CD4-positive, alpha-beta T cell treated with Interleukin-4 for 4 hours (primary cell): ENCODE results near the gene REPS1.
"Not testable (repeated sequence)": the region's sequence is repeated elsewhere in the genome, so short reads cannot be mapped to it uniquely, and the experiment has no call there.

ENCODE experiments used
- DNase-seq: peaks from one replicate; pipeline ENCODE4 v3.0.0-alpha.2; 2020

REPS1 gene

DNA sequence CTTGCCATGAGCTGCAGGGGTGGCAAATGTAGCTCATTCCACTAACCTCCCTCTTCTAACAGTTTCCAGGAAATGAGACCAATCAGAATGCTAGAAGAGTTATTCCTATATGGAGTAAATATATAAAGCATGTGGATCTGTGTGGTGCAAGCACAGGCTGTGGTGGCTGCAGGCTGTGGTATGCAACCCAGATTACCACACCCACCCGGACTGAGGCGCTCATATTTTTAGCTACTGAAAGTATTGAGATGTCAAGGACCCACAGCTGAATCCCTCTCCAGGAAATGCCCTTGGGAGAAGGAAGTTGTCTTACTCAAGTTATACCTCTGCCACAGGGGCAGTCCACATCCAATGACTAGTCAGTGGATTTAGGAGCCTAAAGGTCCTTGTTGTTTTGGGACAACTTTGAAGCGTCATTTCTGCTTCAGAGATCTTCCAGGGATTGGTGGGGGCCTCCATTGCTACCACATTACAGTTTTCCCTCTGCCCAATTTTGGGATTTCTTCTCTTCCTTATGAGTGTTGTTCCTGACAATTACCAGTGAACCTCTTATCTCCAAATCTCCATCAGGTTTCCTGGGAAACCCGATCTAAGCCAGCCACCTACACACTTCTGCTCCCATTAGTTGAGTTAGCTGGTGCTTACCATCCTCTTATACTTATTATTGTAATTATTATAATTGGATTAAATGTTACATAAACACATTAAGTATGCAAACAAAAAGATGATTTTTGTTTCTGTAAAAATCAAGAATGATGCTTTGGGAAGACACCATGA is 12.1 kb upstream of the REPS1 start:
- DNase-seq = no peak

DNA sequence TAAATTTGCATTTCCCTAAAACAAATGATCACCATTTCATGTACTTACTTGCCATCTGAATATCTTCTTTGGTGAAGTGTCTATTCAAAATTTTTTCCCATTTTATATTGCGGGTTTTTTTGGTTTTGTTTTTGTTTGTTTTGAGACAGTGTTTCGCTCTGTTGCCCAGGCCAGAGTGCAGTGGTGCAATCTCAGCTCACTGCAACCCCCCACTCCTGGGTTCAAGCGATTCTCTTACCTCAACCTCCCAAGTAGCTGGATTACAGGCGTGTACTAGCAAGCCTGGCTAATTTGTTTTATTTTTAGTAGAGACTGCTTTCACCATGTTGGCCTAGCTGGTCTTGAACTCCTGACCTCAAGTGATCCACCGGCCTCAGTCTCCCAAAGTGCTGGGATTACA is 9.1 kb upstream of the REPS1 start:
- no peak for DNase-seq

DNA sequence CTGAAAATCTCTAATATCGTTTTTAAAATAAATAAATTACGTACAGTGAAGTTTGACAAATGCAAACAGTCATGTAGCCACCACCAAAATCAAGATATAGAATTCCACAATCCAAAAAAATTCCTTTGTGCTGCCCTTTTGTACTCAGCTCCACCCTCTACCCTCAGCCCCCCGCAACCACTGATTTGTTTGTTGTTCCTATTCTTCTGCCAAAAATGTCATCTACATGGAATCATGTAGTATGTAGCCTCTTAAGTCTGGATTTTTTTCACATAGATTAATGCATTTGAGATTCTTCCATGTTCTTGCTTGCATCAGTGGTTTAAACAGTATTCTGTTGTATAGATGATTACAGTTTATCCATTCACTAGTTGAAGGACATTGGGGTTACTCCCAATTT is 8.5 kb upstream of the REPS1 start:
- DNase-seq = no peak

DNA sequence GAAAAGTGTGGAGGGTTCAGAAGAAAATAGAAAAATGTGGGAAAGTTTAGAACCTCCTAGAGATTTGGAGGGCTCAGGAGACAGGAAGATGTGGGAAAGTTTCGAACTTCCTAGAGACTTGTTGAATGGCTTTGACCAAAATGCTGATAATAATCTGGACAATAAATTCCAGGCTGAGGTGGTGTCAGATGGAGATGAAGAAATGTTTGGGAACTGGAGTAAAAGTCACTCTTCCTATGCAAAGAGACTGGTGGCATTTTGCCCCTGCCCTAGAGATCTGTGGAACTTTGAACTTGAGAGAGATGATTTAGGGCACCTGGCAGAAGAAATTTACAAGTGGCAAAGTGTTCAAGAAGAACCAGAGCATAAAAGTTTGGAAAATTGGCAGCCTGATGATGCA is 5.4 kb upstream of the REPS1 start:
- DNase-seq = not testable (repeated sequence)

DNA sequence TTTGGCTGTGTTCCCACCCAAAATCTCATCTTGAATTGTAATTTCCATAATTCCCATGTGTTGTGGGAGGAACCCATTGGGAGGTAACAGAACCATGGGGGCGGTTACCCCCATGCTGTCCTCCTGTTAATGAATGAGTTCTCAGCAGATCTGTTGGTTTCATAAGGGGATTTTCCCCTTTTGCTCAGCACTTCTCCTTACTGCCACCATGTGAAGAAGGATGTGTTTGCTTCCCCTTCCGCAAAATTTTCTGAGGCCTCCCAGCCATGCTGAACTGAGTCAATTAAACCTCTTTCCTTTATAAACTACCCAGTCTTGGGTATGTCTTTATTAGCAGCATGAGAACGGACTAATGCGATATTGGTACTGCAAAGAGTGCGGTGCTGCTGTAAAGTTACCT is 4.9 kb upstream of the REPS1 start:
- DNase-seq = not testable (repeated sequence)

DNA sequence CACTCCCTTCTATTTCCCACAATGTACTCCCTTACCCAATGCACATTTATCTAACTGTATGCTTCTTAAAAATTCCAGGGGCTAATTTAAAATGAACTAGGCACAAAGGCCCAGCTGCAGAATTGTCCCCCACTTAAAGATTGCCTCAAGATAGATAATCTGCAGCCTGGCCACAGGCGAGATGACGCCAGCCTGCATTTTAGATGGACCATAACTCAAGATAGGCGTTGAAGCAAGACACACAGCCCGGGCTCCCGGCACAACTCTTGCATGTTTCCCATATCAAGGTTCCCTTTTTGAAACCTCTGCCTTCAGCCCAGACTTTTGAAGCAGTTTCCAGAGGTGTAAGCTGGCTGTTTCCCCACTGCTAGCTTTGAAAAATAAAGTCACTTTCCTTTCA is 3.2 kb upstream of the REPS1 start:
- DNase-seq = no peak

DNA sequence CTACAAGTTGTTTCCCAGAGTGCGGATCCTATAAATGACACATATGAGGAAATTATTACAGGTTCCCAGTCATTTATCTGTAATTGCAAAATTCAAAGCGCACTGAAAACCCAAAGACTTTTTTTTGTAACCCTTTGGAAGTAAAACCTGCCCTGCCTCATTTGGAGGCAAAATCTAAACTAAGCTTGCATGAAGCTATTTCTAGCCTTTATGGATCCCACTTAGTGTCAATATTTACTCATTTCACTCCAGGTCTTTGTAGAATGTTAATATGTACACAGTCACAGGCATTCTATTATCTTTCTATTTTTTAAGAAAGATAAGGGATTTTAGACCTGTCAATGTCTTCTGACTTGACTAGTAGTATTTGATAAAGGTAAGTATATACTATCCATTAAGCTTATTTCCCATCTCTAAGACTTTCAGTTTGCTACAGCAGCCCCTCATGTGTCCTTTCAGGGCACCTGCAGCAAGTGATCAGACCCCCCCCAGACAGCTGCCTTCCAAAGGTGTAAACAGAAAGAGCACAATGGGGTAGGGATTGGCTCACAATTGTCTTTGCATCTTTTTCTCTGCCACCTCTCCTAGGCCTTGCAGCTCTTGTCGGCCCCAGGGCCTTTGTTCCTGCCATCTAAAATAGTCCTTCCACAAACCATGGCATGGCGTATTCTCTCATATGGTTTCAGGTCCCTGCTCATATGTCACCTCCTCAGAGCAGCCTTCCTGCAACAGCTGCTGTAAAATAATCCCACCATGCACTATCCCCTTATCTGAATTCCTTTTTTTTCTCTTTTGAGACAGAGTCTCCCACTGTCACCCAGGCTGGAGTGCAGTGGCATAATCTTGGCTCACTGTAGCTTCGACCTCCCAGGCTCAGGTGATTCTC is 1.3 kb upstream of the REPS1 start:
- DNase-seq = no peak

DNA sequence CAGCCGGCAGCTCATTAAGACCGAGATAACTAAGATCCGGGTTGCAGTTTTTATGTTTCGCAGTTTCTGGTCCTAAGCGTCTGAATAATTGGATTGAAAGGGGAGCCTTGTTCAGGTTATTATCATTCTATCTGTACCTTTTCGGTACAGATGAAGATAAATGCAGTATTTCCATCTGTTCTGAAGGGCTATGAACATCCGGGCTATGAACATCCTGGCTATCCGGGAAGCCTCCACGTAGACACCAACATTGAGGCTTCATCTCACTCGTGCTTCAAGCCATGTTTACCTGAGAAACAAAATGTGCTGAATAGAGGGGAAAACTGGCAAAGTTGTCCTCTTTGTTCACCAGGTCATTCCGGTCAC is 399 bp upstream of the REPS1 start:
- DNase-seq = no peak

DNA sequence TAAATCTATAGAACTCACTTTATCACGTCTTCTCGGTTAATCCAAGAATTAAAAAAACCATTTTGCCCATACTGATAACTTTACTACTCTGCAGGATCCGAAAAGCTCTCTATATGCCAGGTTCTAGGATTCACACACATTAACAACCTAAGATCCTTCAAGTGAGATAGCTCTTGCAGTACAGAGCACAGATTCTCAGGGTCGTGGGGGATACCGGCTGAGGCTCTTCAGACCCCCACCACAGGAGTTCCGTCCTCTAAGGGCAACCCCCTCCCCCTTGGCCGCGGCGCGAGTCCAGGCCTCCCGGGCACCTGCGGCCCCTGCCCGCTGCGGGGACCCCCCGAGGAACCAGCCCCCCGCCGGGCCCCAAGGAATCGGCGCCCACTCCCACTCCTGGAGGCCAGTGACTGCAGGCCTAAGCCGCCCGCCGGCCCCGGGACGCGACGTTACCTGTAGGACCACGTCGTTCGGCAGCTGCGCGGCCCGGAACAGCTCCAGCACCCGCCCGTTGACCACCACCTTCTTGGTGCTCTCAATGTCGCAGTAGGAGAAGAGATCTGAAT is 892 bp downstream of the REPS1 start:
- DNase-seq = no peak

DNA sequence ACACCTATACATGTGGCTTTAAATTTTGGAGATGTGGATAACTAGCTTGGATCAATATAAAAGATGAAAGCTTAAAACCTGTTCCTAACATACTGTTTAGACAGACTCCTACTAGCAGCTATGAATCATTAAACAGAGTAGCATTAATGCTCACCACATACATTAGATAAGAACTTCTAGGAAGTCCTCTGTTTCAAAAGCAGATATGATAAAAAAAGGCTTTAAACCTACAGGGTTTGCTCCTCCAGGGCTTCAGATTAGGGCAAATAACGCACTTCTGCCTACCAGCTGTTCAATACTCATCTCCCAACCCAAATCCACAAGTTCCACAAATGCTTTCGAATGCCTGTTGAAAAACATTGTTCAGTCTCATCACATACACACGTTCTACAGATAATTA is 1.5 kb downstream of the REPS1 start:
- DNase-seq = peak; percentile 44

DNA sequence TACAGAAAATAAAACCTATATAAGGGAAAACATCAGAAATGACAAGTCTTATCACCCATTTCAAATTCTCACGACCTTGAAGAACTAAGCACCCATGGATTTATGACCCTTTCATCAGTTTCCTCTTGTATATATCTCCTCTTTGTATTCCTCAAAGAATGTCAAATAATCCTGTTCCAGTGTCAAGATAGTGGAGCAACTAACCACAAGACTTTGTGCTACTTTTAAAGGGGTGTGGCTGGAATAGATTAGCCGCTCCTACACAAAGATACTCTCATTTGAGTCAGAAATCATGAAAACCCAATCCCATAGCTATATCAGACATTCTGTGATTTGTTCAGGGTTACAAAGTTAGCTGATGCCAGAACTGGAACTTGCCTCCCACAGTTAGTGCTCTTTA is 6.6 kb downstream of the REPS1 start:
- DNase-seq = no peak

DNA sequence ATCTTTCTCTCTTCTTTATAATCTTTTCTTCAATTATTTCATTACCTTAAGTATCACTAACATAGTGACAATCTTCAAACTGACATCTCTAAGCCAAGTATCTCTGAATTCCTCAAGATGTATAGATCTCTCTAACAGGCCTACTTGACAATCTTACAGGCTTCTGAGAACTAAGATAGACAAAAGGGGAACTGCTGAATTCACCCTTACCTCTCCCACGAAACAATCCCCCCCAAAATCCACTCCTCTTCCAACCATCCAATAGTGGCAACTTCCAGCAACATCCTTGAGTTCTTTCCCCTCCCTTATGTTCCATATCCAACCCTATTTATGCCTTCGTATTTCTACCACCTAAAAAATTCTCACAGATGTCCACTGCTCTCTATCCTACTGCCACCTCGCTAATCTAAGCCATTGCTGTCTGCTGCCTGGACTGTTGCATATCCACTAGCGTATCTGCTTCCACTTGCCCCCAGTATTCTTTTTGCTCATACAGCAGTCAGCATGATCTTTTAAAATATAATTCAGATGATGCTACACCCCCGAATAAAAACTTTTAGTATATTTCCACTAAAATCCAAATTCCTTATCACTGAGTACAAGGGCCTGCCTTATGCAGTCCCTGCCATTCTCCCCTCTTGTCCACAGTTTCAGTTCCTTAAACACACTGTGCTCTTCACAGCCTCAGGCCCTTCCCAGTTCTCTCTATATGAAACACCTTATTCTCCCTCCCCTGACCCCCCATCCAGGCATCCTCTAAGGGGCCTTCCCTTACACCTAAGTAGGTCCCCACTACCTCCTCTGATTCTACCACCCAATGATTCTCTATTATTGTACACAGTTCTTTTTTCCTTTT is 8.0 kb downstream of the REPS1 start:
- DNase-seq = no peak

DNA sequence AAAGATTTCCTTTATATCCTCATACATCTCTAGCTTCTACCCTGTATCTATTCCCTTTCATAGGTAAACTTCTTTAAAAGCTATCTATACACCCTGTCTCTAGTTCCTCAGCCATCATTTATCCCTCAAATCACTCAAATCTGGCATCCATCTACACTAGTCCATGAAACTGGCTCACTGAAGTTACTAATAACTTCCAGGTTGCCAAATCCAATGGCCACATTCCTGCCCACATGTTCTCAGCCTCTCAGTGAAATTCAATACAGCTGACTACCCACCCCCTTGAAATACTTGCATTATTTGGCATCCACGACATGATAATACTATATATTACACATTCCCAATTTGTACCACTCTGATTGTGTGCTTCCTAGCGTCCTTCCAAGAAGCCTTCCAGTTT is 8.7 kb downstream of the REPS1 start:
- no peak for DNase-seq

DNA sequence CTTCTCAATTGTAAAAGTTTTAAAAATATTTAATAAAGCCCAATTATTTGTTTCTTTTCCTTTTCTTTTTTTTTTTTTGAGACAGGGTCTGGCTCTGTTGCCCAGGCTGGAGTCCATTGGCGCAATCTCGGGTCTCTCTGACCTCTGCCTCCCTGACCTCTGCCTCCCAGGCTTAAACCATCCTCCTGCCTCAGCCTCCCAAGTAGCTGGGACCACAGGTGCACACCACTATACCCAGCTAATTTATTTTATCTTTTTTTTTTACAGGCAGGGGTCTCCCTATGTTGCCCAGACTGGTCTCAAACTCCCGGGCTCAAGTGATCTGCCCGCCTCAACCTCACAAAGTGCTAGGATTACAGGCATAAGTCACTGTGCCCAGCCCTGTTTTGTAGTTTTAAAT is 9.8 kb downstream of the REPS1 start:
- DNase-seq = no peak

DNA sequence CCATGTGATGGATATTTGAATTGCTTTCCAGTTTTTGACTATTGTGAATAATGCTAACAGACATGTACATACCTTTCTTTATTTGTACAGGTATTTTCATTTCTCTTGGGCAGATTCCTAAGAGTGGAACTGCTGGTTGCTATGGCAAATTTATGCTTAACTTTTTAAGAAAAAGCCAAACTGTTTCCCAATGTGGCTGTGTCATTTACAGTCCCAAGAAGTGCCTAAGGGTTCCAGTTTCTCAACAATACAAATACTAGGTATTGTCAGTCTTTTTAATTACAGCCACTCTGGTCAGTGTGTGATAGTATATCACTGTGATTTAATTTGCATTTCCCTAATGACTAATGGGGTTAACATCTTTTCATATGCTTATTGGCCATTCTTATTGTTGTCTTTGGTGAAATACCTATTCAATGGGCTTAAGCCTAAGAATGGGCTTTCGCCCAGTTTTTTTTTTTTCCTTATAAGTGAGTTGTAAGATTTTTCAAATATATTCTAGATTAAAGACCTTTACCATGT is 10.3 kb downstream of the REPS1 start:
- DNase-seq = no peak

DNA sequence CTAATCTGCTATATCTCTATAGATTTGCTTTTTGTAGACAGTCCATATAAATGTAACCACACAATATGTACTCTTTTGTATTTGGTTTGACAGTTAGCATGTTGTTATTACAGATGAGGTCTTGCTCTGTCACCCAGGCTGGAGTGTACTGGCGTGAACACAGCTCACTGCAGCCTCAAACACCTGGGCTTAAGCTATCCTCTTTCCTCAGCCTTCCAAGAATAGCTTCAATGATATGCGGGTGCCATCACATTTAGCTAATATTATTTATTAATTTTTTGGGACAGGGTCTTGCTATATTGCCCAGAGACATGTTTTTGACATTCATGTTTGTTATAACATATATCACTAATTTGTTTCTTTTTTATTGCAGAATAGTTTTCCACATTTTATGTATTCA is 10.8 kb downstream of the REPS1 start:
- DNase-seq = no peak

DNA sequence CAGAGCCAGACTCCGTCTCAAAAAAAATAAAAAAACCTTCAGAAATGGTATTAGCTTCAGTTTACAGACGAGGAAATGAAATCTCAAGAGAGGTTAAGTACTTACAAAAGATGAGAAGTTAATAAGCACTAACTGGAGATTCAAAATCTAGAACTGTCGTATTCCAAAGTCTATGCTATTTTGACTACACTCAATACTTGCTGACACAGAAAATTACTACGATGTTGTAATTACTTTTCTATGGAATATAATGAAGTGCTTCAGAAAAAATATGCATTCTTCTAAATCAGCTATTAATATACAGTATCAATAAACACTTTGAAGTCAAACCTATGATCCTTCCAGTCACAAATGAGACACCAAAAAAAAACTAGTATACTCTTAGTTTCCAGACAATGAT is 12.2 kb downstream of the REPS1 start:
- no peak for DNase-seq

DNA sequence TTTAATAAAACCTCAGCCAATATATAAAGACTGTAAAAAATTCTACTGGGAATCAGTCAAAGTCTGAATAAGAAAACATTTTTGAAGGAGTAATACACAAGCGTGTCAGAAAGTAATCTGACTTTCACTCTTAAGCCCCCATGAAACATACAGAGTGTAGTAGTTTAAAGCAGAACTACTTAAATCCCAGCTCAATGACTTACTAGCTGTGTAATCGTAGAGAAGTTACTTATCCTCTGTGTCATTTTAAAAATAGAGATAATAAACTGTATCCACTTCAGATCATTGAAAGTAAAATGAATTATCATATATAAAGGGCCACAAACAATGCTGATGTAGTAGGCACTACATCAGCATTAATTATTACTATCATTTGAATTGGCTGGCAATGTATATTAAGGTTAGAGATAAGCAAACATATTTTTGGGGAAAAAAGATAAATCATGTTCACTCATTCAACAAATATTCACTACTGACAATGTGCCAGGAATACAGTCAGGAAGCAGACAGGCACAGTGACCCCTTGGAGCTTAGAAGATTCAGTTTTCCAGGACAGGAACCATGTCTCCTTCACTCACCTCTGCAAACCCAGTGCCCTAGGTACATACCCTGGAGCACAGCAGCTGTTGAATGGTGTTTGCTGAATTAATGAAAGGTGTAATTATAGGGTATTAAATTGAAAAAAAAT is 14.4 kb downstream of the REPS1 start:
- no peak for DNase-seq

DNA sequence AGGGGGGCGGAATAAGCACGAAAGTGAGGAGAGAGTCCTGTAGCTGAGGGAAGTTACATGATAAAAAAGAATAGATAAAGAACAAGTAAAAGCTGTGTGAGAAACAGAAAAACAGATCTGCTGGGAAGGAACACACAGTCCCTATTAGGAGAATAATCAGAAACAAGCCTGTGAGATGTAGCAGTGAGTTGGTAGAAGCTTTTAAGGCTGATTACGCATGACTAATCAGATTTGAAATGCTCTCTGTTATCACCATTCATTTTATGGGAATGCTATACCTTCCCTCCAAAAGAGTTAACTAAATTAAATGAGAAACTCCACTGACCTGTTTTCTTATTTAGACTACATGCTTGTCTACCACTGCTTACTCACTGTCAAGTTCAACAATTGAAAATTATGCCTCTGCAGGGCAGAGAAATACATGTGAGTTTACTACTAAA is 15.8 kb downstream of the REPS1 start:
- DNase-seq = no peak

DNA sequence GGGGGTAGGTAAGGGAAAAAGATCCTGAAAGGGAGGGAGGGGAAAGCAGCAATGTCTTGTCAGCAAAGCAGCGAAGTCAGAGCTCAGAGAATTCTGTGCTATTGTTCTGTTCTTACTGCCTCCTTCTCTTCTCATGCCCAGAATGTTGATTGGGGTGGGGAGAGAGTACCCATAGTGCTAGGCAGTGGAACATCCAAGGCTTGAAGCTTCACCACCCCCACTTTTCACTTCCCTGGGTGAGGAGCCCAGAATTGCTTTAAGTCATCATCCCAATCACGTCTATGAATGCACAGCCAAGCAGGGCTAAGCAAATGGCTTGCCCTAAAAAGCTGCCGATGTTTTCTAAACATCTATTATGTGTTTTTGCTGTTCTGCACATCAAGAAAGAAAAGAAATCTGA is 16.5 kb downstream of the REPS1 start:
- no peak for DNase-seq

DNA sequence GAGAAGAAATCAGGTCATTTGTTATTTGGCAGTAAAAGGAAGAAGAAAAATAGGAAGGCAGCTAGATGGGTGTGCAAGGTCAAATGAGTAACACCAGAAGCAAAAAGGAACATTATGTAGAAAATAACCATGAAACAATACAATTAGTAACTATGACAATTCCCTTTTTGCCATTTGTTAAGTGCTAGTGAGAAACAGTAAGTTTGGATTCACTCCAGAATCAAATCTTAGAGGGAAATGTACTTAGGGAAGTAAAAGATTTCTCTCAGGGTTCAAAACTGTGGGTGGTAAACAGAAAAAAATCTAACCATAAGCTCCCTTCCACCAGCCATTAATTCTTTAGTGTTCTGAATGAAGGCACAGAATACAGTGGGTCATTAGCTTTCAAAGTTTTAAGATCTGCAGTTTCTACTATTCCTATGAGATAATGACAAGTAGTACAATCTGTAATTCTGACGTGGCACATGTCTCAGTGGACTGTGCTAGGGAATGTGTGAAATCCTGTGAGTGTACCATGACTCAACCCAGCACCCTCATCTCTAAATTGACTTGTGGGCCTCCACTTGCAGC is 17.1 kb downstream of the REPS1 start:
- DNase-seq = peak; percentile 40

DNA sequence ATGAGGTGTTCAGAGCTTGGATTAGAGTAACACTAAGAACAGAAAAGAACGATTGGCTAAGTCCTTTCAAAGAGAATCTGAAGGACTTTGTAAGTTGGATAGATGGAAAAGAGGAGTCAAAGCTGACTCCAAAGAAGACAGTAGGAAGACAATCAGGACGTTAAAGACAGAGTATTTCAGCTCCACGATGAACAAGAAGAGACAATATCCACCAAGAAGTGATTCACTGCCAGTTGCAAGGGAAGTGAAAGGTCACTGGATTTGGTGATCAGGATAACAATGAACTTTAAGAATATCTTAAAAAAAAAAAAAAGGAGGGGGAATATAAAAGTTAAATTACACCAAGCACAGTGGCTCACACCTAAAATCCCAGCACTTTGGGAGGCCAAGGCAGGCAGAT is 17.9 kb downstream of the REPS1 start:
- DNase-seq = no peak
